Naive thymus-derived CD8-positive, alpha-beta T cell (primary cell): ENCODE measurements around the gene PIP5K1C. TPM values are rescaled to one million over a fixed set of nuclear protein-coding genes. Genes with fewer than 3 reads are reported as not detected.
A peak's percentile ranks its signal among the peaks of the same experiment; 100 is the strongest.

Experiments used
- ATAC-seq, 2 donors: fragments of 150-1000 bp; cut with Tn5 transposase in 1 of 2; sonication (Bioruptor Pico), chemical (Tn5 transposase) in 1 of 2; 1 replicate in 1 of 2; 2 replicates in 1 of 2; pipeline ENCODE4 v1.10.0; 2021; ENCODE audit warnings: mild to moderate bottlenecking in 2 of 2, moderate library complexity in 2 of 2
- POLR2A ChIA-PET: fragments of 350-600 bp; sonication (Branson Sonifier 250); formaldehyde crosslinking; loops from one replicate; lab custom pipeline; 2021; ENCODE audit warnings: antibody characterized with exemption; lab: Charles Lee
- DNase-seq, 10 donors: peaks; one replicate each; pipeline versions ENCODE4 v3.0.0 to v3.0.0-alpha.2; 2020 to 2022
- H3K27ac Mint-ChIP-seq, 10 donors: one replicate each; pipeline ENCODE4 v1.8.0; 2020 to 2022; ENCODE audit warnings: mild to moderate bottlenecking in 10 of 10, mixed read lengths in 10 of 10, moderate library complexity in 4 of 10, inconsistent platforms in 1 of 10
- H3K27me3 Mint-ChIP-seq, 5 donors: one replicate each; pipeline ENCODE4 v1.8.0; 2021 to 2022; ENCODE audit warnings: mixed read lengths in 5 of 5
- H3K36me3 Mint-ChIP-seq, 3 donors: one replicate each; pipeline ENCODE4 v1.8.0; 2020 to 2022; ENCODE audit warnings: mixed read lengths in 3 of 3, mild to moderate bottlenecking in 2 of 3, inconsistent platforms in 1 of 3
- H3K4me1 Mint-ChIP-seq, 4 donors: one replicate each; pipeline ENCODE4 v1.8.0; 2021 to 2022; ENCODE audit warnings: mixed read lengths in 4 of 4
- H3K4me3 Mint-ChIP-seq, 10 donors: one replicate each; pipeline ENCODE4 v1.8.0; 2020 to 2022; ENCODE audit warnings: mild to moderate bottlenecking in 10 of 10, mixed read lengths in 10 of 10, moderate library complexity in 6 of 10, inconsistent platforms in 1 of 10
- H3K9me3 Mint-ChIP-seq, 9 donors: one replicate each; pipeline ENCODE4 v1.8.0; 2020 to 2022; ENCODE audit warnings: mixed read lengths in 9 of 9, mild to moderate bottlenecking in 3 of 9, inconsistent platforms in 1 of 9, moderate library complexity in 1 of 9
- polyA plus RNA-seq, 3 donors: library from polyadenylated mRNA; unstranded; fragments of 300-500 nt; fragmentation: Illumina TruSeq; gene quantifications; one replicate each; pipeline ENCODE4 v1.2.3, GENCODE V29; 2021
- total RNA-seq, 8 experiments: library from RNA in 2 of 8; stranded (reverse) in 2 of 8; gene quantifications; one replicate each; pipeline ENCODE4 v1.2.3 and lab custom pipeline; 2021 to 2026

PIP5K1C gene, protein sequence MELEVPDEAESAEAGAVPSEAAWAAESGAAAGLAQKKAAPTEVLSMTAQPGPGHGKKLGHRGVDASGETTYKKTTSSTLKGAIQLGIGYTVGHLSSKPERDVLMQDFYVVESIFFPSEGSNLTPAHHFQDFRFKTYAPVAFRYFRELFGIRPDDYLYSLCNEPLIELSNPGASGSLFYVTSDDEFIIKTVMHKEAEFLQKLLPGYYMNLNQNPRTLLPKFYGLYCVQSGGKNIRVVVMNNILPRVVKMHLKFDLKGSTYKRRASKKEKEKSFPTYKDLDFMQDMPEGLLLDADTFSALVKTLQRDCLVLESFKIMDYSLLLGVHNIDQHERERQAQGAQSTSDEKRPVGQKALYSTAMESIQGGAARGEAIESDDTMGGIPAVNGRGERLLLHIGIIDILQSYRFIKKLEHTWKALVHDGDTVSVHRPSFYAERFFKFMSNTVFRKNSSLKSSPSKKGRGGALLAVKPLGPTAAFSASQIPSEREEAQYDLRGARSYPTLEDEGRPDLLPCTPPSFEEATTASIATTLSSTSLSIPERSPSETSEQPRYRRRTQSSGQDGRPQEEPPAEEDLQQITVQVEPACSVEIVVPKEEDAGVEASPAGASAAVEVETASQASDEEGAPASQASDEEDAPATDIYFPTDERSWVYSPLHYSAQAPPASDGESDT
- total RNA-seq = 10 to 100 TPM; 30.6 to 32.0 TPM
- polyA plus RNA-seq = 10 to 100 TPM in 1 of 3 donors, 1 to 10 TPM in 2; 3.9 to 10.1 (median 7.4) TPM
- 15.8 to 27.5 (median 22.6) reads per million in 6 experiments for total RNA-seq (lab: John Stamatoyannopoulos, UW)

DNA sequence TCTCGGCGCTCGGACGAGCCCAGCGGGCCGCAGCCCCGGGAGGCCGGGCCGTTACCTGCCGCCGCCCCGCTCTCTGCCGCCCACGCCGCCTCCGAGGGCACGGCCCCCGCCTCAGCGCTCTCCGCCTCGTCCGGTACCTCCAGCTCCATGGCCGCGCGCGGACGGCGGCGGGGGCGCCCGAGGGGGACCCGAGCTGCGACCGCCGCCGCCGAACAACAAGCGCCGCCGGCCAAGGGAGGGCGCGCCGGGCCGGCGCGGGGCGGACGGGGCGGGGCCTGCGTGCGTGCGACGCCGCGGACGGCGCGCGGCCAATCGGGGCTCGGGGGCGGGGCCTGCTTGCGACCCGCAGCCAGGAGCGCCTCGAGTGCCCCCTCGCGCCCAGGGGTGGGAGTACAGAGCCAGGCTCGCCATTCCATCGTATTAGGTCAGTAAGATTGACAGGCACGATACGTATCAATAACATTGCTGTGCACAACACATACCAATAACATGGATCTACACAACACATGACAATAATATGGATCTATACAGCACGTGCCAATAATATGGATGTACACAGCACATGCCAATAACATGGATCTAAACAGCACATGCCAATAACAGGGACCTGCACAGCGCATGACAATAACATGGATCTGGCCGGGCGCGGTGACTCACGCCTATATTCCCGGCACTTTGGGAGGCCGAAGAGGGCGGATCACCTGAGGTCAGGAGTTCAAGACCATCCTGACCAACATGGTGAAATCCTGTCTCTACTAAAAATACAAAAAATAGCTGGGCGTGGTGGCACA lies at the start of gene PIP5K1C:
Gene PIP5K1C (minus strand): TSS at position 227 of the 791 bp plus-strand sequence. CDS start 78 bp downstream, at position 149.
- Mint-ChIP-seq H3K4me3 (peak within 1 kb of the TSS; percentile 86 to 95 (median 90)), H3K27me3 (peaks cover 0 to 7% (median 0%) of the 10 kb centered on the region in 5 donors), H3K4me1 (peaks cover 15 to 33% (median 29%) of the 10 kb centered on the region in 4 donors), H3K36me3 (peaks cover 0 to 2% (median 0%) of the 10 kb centered on the region in 3 donors), H3K27ac (peak within 1 kb of the TSS; percentile 64 to 94 (median 84)), H3K9me3 (no peaks in the 10 kb centered on the region)
- POLR2A ChIA-PET = interaction anchor here (0.5 to 6.6 kb wide), 5 partner anchors 13 to 287 kb away, joined by 4 to 98 read pairs (median 6); partner anchors contain the start of gene MRPL54
- ATAC-seq (peak; percentile 93), DNase-seq (peak; percentile 82 to 98 (median 92))

DNA sequence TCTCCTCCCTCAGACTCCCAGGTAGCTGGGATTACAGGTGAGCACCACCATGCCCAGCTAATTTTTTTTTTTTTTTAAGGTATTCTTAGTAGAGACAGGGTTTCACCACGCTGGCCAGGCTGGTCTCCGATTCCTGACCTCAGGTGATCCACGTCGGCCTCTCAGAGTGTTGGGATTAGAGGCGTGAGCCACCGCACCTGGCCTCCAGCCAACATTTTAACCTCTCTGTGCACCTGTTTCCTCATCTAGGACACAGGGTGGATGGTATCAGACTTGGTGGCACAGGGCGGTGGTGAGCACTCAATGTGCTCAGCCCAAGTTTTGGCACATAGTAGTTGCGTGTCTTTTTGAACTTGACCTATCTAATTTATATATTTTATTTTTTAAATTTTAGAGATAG lies 48.7 kb upstream of the PIP5K1C start:
- POLR2A ChIA-PET = interaction anchor here (1.1 to 5.0 kb wide), 2 partner anchors 12 to 13 kb away, joined by 6 to 18 read pairs; partner anchors contain the start of genes APBA3 and MRPL54
- Mint-ChIP-seq H3K4me3 (no peak overlapping the region), H3K27ac (no peak overlapping the region), H3K9me3 (no peaks in the 10 kb centered on the region), H3K27me3 (no peaks in the 10 kb centered on the region), H3K4me1 (no peaks in the 10 kb centered on the region), H3K36me3 (peaks cover 0 to 29% (median 10%) of the 10 kb centered on the region in 3 donors)
- DNase-seq (no peak), ATAC-seq (no peak)

DNA sequence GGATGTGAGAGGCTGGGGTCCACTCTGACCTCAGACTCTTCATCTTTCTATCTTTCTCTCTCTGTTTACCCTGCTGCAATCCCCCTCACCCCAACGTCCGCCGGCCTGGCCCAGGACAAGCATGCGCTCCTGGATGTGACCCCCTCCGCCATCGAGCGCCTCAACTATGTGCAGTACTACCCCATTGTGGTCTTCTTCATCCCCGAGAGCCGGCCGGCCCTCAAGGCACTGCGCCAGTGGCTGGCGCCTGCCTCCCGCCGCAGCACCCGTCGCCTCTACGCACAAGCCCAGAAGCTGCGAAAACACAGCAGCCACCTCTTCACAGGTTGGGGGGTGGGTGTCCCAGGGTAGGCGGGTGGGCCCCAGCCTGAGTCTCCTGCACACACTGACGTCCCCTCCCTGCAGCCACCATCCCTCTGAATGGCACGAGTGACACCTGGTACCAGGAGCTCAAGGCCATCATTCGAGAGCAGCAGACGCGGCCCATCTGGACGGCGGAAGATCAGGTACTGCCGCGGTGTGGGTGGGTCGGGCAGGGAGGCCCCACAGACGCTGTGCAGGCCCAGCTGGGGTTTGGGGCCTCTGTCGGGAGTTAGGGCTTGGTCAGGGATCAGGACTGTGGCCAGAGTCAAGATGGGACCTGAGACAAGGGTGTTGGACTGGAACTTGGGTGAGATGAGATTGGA lies 46.2 kb upstream of the PIP5K1C start:
- DNase-seq (no peak), ATAC-seq (no peak)
- H3K4me1 Mint-ChIP-seq = peaks cover 0 to under 1% (median 0%) of the 10 kb centered on the region in 4 donors
- no peaks in the 10 kb centered on the region for H3K9me3 Mint-ChIP-seq
- POLR2A ChIA-PET = interaction anchor here (1.1 kb wide), 1 partner anchor 16 kb away, joined by 4 read pairs; the partner anchor contains the start of gene MRPL54
- H3K4me3 Mint-ChIP-seq = no peak overlapping the region
- H3K27ac Mint-ChIP-seq = peak overlapping the region in 2 of 10 donors; percentile 25 to 34
- peaks cover 0 to 17% (median 10%) of the 10 kb centered on the region in 3 donors for H3K36me3 Mint-ChIP-seq
- no peaks in the 10 kb centered on the region for H3K27me3 Mint-ChIP-seq

DNA sequence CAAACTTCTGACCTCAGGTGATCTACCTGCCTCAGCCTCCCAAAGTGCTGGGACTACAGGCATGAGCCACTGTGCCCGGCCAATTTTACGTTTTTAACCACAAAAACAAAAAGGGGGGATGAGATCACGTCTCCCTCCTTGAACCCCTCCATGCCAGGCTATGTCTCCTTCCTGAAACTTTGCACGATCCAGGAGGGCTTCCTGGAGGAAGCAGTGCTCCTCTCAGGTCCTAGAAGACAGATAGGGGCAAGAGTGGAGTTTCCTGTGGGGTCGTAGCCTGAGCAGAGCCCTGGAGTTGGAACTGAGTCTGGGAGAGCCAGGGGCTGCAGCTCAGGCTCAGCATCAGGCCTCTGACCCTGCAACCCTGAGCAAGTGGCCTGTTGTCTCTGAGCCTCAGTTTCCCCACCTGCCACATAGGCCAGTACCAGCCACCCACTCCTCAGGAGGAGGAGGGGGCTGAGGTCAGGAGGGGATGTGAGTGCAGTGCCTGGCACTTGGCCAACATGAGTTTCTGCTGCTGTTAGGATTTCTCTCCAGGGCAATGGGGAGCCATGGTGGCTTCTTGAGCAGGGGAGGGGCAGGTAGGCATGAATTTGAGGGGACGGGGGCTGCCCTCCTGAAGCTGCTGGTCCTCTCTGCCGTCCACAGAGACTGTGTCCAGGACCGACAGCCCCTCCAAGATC lies 45.2 kb upstream of the PIP5K1C start:
- Mint-ChIP-seq H3K27ac (peak overlapping the region in 1 of 10 donors; percentile 48), H3K36me3 (peaks cover 0 to 13% (median 6%) of the 10 kb centered on the region in 3 donors)

DNA sequence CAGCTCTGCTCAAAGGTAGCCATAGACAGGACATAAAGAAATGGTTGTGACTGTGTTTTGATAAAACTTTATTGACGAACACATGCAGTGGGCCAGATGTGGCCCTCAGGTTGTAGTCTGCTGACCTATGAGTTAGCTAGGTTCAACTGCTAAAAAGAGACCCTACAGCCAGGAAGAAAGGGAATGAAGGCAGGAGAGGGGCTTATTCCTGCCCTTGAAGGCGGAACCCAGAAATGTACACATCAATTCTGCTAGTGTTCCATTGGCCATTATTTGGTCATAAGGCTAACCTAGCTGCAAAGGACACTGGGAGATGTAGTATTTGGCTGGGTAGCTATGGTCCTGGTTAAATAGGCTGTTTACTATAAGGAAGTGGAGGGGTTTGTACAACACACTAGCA lies 43.2 kb upstream of the PIP5K1C start:
- Mint-ChIP-seq H3K4me3 (no peak overlapping the region), H3K36me3 (peaks cover 0 to 2% (median 0%) of the 10 kb centered on the region in 3 donors), H3K9me3 (no peaks in the 10 kb centered on the region), H3K4me1 (peaks cover 1 to 13% (median 11%) of the 10 kb centered on the region in 4 donors), H3K27me3 (no peaks in the 10 kb centered on the region), H3K27ac (peak overlapping the region in 5 of 10 donors; percentile 9 to 53 (median 24))
- DNase-seq (no peak), ATAC-seq (no peak)
- POLR2A ChIA-PET = no interaction called here

More for the DNA sequence above, 45.2 kb upstream of the PIP5K1C start:
- ATAC-seq (no peak), DNase-seq (no peak)
- peaks cover 0 to 1% (median 0%) of the 10 kb centered on the region in 4 donors for H3K4me1 Mint-ChIP-seq
- POLR2A ChIA-PET = no interaction called here
- H3K4me3 Mint-ChIP-seq = no peak overlapping the region
- H3K9me3 Mint-ChIP-seq = no peaks in the 10 kb centered on the region
- no peaks in the 10 kb centered on the region for H3K27me3 Mint-ChIP-seq

DNA sequence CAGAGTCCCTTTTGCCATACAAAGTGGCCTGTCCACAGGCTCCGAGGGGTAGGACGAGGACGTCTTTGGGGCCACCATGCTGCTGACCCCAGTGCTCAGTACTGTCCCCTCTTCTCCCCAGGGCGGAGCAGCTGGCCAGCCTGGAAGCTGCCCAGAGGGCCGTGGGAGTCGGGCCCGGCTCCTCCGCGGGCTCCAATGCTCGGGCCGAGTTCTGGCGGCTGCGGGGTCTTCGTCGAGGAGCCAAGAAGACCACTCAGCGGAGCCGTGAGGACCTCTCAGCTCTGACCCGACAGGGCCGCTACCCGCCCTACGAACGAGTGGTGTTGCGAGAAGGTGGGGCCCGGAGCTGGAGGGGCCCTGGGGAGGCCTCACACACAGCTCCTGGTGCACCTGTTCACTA lies 40.2 kb upstream of the PIP5K1C start:
- Mint-ChIP-seq H3K9me3 (no peaks in the 10 kb centered on the region), H3K4me3 (no peak overlapping the region), H3K27ac (no peak overlapping the region), H3K27me3 (no peaks in the 10 kb centered on the region), H3K36me3 (peaks cover 0 to 15% (median 0%) of the 10 kb centered on the region in 3 donors), H3K4me1 (peaks cover 5 to 22% (median 16%) of the 10 kb centered on the region in 4 donors)
- POLR2A ChIA-PET = interaction anchor here (0.7 to 2.7 kb wide), 2 partner anchors 20 to 22 kb away, joined by 3 to 21 read pairs; partner anchors contain the start of gene MRPL54
- no peak for DNase-seq
- no peak for ATAC-seq

DNA sequence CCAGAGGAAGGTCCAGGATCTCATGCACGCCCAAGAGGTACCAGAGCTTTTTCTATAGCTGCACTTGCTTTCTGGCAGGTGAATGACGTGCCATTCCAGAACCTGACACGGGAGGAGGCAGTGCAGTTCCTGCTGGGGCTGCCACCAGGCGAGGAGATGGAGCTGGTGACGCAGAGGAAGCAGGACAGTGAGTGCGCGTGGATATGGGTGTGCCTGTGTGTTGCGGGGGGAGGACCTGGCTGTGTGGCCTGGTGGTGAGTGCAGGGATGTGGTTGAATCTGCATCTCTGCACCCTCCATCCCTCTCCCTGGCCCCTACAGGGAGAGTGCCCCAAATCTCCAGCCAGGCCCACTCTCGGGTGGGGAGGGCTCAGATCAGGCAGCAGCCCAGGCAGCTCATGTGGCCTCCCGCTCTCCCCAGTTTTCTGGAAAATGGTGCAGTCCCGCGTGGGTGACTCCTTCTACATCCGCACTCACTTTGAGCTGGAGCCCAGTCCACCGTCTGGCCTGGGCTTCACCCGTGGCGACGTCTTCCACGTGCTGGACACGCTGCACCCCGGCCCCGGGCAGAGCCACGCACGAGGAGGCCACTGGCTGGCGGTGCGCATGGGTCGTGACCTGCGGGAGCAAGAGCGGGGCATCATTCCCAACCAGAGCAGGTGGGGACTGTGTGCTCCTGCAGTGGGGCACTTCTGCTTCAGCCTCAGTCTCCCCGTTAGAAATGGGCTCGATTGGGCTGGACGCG lies 38.4 kb upstream of the PIP5K1C start:
- H3K27me3 Mint-ChIP-seq = no peaks in the 10 kb centered on the region
- no peak for DNase-seq
- H3K36me3 Mint-ChIP-seq = peaks cover 0 to 15% (median 0%) of the 10 kb centered on the region in 3 donors
- H3K27ac Mint-ChIP-seq = peak overlapping the region in 8 of 10 donors; percentile 65 to 94 (median 88)
- peaks cover 5 to 22% (median 16%) of the 10 kb centered on the region in 4 donors for H3K4me1 Mint-ChIP-seq
- POLR2A ChIA-PET = interaction anchor here (0.6 to 2.7 kb wide), 7 partner anchors 9 to 74 kb away, joined by 3 to 21 read pairs (median 4); partner anchors contain the start of gene MRPL54
- H3K9me3 Mint-ChIP-seq = no peaks in the 10 kb centered on the region
- peak overlapping the region in 5 of 10 donors; percentile 27 to 43 (median 34) for H3K4me3 Mint-ChIP-seq
- no peak for ATAC-seq

DNA sequence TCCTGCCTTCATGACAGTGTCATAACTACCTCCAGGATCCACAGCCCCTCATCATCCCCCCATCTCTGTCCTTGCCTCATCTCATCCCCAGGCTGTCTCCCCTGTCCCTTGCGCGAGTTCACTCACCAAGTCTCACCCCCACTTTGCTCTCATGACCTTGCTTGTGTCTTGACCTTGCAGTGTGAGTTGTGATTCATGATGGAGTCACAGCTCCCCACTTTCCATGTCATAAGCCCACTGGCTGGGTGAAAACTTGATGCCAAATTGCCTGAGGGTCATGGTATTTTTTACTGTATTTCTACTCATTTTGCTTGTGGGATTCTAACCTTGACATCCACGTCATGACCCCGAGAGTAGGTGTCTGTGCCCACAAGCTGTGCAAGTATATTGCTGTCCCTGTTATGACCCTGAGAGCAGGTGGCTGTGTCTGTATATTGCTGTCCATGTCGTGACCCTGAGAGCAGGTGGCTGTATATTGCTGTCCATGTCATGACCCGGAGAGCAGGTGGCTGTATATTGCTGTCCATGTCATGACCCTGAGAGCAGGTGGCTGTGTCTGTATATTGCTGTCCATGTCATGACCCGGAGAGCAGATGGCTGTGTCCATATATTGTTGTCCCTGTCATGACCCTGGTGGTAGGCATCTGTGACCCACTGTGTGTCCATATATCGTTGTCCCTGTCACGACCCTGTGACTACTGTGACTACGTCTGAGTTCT lies 37.4 kb upstream of the PIP5K1C start:
- POLR2A ChIA-PET = interaction anchor here (0.6 to 2.7 kb wide), 3 partner anchors 20 to 50 kb away, joined by 3 to 21 read pairs (median 3); partner anchors contain the start of gene MRPL54
- H3K4me3 Mint-ChIP-seq = no peak overlapping the region
- no peak for DNase-seq
- H3K9me3 Mint-ChIP-seq = no peaks in the 10 kb centered on the region
- no peak for ATAC-seq
- H3K4me1 Mint-ChIP-seq = peaks cover 5 to 22% (median 16%) of the 10 kb centered on the region in 4 donors
- peaks cover 0 to 15% (median 0%) of the 10 kb centered on the region in 3 donors for H3K36me3 Mint-ChIP-seq
- peak overlapping the region in 6 of 10 donors; percentile 21 to 94 (median 76) for H3K27ac Mint-ChIP-seq
- H3K27me3 Mint-ChIP-seq = no peaks in the 10 kb centered on the region

DNA sequence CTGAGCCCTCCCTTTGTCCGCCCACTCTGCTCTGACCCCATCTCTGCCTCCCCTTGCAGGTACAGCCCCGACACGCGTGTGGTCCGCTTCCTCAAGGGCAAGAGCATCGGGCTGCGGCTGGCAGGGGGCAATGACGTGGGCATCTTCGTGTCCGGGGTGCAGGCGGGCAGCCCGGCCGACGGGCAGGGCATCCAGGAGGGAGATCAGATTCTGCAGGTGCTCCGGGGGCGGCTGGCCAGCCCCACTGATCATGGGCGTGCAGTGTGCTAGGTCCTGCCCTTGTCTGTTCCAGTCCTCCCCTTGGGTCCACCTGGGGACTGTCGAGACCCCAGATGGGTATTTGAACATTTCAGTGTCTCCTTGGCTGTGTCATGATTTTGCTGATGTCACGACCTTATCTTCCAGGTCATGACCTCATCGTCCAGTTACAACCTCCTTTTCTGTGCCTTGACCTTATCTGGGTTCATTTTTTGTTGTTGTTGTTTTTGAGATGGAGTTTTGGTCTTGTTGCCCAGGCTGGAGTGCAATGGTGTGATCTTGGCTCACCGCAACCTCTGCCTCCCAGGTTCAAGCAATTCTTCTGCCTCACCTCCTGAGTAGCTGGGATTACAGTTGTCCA lies 35.9 kb upstream of the PIP5K1C start:
- ATAC-seq (no peak), DNase-seq (no peak)
- Mint-ChIP-seq H3K27ac (peak overlapping the region in 1 of 10 donors; percentile 25), H3K4me1 (peaks cover 8 to 21% (median 16%) of the 10 kb centered on the region in 4 donors), H3K27me3 (no peaks in the 10 kb centered on the region), H3K36me3 (peaks cover 0 to 13% (median 0%) of the 10 kb centered on the region in 3 donors), H3K4me3 (no peak overlapping the region), H3K9me3 (no peaks in the 10 kb centered on the region)
- POLR2A ChIA-PET = no interaction called here
